ENCODE results near the gene RSPO1.

Gene RSPO1

DNA sequence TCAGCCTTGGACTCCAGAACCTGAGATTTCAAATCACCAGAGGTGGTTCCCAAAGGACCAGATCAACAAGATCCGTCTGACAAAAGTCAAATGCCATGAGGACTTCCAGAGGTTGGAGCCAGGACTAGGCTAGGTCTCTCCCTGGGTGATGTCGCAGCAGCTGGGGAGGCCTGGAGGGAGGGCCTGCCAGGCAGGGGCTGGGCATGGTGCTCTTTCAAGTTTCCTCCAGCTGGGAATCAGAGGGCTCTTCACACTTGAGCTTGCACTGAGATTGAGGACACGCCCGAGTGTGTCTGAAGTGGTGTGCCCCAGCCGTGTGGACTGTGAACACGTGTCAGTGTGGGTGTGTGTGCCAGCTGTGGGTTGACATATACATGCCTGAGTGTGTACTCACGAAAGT lies 21.3 kb upstream of the RSPO1 start:
- DNase-seq: no peak

DNA sequence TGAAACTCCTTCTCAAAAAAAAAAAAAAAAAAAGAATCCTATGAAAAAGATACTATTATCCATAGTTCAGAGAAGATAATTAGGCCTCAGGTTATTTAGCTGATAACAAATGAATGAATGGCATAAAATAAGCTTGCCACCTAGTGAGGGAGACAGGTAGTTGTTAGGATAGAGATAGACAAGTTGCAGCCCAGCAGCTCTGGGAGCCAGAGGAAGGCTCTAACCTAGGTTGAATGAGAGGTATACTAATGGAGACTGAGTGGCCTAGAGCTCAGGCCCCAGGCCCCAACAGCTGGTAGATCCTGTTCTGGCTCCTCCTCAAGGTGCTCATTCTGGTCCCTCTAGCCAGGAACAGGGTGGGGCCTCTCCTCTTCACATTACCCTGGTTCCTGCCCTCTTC lies 20.6 kb upstream of the RSPO1 start:
- DNase-seq: no peak

DNA sequence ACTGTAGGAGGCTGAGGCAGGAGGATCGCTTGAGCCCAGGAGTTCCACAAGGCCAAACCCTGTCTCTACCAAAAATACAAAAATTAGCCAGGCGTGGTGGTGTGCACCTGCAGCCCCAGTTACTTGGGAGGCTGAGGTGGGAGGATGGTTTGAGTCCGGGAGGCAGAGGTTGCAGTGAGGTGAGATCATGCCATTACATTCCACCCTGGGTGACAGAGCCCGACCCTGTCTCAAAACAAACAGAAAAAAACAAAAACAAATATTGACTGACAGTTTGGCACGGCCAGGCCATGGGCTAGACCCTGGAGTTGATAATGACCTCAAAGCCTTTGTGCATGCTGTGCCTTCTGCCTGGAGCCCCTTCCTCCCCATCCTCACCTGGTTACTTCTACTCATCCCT lies 19.2 kb upstream of the RSPO1 start:
- DNase-seq: no peak

GRCh38 chr1:37652976-37653375 lies 18.3 kb upstream of the RSPO1 start:
- DNase-seq: no peak

GRCh38 chr1:37651803-37652202 lies 17.1 kb upstream of the RSPO1 start:
- no peak for DNase-seq

DNA sequence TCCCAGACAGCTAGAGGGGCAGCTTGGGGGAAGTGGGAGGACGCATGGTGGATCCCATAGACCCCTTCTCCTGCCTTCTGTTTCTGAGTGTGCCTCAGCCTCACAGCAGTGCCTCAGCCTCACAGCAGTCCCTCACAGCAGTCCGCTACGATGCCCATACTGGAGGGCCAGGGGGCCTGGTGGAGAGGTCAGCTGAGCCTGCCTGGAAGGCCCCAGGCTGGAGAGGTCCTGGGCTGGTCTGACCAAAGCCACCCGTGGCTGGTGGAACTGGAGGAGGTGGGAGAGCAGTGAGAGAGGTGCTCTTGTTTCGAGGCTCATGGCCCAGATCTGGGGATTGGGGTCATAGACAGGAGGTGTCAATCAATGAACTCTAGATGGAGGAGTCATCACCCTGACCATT lies 16.0 kb upstream of the RSPO1 start:
- DNase-seq: no peak

DNA sequence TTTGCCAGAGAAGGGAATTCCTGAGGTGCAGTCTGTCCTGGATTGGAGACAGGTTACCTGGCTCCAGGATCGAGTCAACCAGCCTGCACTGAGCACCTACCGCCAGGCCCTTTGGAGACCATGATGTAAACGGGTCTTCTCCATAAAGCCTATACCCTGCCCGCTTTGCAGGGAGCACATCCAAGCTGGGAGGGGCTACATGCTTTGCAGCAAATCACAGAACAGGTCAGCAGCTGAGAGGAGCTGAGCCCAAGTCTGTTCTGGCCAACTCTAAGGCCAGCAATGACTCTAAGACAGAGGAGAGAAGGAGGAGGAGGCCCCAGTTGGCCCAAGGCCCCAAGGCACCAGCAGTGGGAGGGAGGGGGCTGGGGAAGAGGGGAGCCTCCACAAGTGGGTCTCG lies 15.5 kb upstream of the RSPO1 start:
- no peak for DNase-seq

DNA sequence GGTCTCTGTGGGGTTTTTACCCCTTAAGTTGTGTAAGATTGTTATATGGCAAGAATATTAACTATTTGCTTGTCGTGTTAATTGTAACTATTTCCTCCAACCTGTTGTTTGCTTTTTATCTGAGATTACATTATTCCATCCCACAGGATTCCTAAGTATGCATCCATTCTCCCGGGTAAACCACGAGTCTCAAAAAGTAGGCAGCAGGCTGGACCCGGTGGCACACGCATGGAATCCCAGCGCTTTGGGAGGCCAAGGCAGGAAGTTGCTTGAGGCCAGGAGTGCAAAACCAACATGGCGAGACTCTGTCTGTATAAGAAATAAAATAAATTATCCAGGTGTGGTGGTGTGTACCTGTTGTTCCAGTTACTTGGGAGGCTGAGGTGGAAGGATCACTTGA lies 12.6 kb upstream of the RSPO1 start:
- DNase-seq: no peak

GRCh38 chr1:37641059-37641458 lies 6.4 kb upstream of the RSPO1 start:
- no peak for DNase-seq

DNA sequence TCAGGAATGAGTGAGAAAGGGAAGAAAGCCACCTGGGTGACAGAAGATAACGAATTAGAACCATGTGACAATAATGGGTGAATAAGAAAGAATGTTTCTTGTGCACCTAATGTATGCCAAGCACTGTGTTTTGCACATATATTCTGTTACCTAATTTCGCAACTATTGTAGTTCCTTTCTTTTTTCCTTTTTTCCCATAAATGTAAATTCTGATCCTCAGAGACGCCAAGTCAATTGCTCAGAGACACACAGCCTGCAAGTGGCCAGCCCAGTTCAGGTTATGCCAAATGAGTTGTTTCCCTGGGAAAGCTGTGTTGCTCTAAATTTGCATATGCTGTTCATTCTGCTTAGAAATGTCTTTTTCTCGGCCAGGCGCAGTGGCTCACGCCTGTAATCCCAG lies 1.7 kb upstream of the RSPO1 start:
- DNase-seq: no peak

GRCh38 chr1:37634992-37635902 lies 555 bp upstream of the RSPO1 start:
- no peak for DNase-seq

GRCh38 chr1:37633938-37634243 lies 801 bp downstream of the RSPO1 start:
- DNase-seq: no peak

DNA sequence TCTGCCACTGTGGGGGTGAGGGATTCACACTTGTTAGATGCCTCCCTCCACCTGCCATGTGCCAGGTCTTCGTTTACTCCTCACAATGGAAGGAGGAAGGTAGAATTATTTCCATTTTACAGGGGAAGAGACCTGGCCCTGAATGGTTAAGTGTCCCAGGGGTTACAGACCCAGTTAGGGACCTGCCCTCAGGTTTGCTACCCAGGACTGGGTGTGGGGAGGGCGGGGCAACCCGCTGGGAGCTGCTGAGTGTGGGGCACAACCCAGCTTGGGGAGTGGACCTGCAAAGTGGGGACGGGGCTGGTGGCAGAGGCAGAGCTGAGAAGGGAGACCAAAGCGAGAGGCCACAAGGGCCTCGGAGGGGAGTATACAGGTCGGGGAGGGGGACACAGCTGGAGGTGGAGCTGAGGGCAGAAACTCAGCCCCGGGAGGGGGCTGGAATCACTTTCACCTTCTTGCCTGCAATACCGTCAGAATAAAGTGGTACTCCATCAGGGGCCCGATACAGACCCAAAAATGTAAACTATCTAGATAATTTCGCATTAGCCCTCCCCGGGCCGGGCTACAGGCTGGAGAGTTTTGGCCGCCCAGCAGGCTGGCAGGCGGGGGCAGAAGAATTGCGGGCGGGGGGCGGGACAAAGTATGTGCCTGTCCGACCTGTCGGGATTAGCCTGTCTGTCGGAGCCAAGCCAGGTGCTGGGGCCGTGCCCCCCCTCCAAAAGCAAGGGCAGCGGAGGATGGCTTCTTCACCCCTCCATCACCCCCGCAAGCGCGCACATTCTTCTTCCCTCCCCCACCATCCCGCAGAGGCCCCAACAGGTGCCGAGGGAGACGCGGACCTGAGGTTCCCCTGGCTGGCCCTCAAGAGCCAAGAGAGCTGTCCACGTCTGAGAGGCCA lies 1.4 kb downstream of the RSPO1 start:
- DNase-seq: no peak

- no peak for DNase-seq
Observed at GRCh38 chr1:37631036-37631435, 3.7 kb downstream of the RSPO1 start.

GRCh38 chr1:37630426-37631028 lies 4.2 kb downstream of the RSPO1 start:
- no peak for DNase-seq

DNA sequence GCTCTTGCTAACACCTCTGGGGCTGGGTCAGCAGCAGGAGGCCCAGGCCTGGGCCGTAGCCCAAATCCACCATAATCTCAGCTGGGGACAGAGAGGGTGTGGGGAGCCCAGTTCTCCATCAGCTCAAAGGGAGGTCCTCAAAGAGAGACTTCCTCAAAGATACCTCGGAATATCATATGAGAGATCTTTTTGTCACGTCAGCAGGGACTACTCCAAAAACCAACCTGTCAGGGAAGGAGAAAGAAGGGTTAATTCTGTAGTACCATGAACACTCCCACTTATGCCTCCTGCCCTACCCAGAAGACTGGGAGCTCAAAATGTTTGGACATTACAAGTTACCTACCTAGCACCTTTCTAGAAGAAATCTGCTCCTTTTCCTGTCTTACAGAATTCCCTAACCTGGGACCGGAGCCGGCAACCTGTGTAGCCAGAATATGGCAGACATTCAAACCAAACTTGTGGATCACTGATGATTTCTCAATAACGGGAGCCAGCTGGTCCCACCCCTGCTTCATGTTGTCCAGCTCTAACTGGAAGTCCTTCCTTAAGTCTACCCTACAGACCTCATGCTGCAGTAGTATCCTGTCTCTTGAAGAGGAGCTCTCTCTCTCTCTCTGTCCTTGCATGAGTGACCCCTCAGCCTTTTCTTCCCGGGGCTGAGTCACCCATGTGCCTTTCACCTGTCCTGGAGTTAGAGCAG lies 4.8 kb downstream of the RSPO1 start:
- no peak for DNase-seq

DNA sequence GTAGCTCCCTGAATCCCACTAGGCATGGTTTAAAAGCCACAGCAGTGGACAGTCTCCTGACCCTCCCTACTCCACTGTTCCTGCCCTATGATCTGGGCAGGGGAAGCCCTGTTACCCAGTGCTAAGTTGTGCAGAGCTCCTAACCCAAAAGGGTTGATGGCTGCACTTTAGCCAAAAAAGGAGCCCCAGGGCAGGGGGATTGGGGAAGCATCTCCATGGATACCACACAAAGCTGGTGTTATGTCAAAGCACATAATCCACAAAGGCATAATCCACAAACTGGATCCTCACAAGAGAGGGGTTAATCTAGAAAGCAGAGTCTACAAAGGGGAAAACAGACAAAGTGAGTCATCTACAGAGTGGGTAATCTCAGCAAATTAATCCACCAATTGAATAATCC lies 5.7 kb downstream of the RSPO1 start:
- no peak for DNase-seq

DNA sequence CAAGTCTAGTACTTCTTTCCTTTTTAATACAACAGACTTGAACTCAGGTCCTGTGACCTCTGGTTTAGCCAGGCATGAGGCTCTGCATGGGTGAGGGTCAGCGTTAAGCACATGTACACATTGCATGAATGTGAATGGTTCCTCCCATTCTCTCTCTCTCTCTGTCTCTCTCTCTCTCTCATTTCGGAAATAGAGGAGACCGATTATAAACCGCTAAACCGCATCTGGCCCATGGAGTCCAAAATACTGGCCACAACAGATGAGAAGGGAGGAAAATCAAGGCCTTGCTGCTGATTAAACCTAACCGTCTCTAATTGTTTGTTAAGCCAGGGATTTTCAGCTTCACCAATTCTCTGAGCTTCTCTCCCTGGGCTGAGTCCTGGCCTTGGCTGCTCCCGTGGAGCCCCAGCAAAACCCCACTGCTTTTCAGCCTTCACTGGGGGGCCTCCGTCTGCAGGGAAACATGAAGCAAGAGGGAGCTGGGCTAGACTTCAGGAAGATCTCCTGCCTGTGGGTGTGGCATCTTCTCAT lies 6.6 kb downstream of the RSPO1 start:
- DNase-seq: no peak

DNA sequence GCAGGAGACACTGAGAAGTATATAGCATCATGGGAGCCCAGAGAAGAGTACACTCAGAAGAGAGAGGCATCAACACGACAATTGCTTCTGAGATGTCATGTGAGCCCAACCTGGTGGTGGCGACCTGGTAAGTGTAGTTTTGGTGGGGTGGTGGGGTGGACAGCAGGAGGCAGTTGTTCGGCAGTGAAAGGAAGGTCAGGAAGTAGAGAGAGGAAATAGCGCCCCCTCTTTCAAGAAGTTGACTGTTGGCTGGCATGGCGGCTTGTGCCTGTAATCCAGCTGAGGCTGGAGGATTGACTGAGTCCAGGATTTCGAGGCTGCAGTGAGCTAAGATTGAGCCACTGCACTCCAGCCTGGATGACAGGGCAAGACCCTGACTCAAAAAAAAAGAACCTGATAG lies 12.6 kb downstream of the RSPO1 start:
- no peak for DNase-seq

DNA sequence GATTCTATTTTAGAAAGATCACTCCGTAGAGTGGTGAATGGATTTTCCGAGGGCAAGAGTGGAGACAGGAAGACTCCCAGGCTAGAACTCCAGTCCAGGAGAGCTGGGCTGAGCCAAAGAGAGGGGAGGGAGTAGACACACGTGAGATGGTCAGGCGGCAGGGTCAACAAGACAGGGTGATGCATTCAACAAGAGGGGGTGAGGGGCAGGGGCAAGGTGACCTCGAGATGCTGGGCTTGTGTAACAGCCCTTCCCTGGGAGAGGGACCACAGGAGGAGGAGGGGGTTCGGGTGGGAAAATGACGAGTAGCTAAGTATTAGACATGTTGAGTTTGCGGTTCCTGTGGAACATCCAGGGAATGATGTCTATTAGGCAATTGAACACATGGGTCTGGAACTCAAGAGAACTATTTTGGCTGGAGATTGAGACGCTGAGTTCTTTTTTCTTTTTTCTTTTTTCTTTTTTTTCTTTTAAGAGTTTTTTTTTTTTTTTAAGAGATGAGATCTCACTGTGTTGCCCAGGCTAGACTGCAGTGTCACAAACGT lies 13.3 kb downstream of the RSPO1 start:
- no peak for DNase-seq

DNA sequence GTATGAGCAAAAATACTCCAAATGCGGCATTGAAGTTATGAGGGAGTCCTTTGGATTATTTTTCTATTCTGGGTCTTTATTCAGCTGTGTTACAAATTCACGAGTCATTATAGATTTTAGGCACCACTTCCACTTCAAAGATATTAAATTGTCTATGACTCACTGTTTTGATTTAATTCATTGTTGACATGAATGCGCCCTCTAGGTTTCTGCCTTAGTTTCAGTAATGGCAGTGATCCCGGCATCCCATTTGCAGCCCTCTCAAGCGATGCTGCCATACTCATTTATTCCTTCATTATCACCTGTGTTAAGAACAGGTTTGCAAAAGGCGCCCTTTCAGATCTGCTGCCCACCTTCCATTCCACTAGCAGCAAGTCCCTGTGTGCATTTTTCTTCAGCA lies 14.0 kb downstream of the RSPO1 start:
- DNase-seq: no peak

DNA sequence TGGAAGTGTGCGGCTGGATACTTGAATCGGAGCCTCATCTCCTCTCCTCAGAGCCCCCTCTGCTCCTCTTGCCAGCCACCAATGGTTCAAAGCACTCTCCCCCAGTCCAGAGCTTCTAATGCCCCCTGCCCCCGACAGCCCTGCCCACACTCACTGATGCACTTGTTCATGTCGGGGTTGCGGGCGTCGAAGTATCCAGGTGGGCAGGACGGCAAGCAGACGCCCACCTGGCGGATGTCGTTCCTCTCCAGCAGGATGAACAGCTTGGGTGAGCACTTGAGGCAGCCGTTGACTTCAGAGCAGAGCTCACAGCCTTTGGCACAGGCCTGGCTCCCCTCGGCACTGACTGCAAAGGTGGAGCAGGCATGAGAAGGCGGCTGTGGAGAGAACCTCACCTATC lies 18.4 kb downstream of the RSPO1 start:
- DNase-seq: no peak

GRCh38 chr1:37614105-37614504 lies 20.6 kb downstream of the RSPO1 start:
- DNase-seq: no peak
